ENCODE data around the gene EMB. TPM values are rescaled to one million over a fixed set of nuclear protein-coding genes. Genes with fewer than 3 reads are reported as not detected.
"Not testable (repeated sequence)": the region's sequence is repeated elsewhere in the genome, so short reads cannot be mapped to it uniquely, and the experiment has no call there.

The EMB gene
- total RNA-seq, 3 donors from 2014 or later: 9.2 to 32.6 (median 24.1) TPM

DNA sequence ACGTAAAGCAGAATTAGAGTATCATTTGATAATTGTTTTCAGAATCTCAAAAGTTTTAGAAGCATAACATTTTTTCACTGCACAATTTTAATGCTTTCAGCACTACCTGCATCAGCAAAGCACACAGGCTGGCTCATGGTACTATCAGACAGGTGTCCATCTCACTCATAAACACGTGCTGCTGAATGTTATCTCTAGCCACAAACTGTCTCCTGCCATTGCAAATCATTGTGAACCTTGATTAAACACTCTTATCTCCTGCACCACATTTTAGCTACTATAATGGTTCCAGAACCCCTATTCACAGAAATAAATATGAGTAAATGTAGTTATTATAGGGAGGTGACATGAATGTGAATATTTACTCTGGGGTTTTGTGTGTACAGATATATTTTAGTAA, 56.7 kb downstream of the EMB start:
- DNase-seq (ENCODE audit: low spot score in 2 of 2); intact Hi-C loops (cut with DNase I; ENCODE audit: low total_unique reads); H3K4me3 ChIP-seq: not testable (repeated sequence)

DNA sequence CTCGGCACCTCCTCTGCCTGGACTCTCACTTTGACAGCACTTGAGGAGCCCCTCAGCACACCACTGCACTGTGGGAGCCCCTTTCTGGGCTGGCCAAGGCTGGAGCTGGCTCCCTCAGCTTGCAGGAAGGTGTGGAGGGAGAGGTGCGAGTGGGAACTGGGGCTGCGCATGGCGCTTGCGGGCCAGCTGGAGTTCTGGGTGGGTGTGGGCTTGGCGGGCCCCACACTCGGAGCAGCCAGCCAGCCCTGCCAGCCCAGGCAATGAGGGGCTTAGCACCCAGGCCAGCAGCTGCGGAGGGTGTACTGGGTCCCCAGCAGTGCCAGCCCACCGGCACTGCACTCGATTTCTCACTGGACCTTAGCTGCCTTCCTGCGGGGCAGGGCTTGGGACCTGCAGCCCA, 64.4 kb downstream of the EMB start:
- intact Hi-C loops (cut with DNase I; ENCODE audit: low total_unique reads); DNase-seq (ENCODE audit: low spot score in 2 of 2); H3K4me3 ChIP-seq; H3K4me1 ChIP-seq; H3K36me3 ChIP-seq; H3K27ac ChIP-seq; H3K27me3 ChIP-seq; H3K9me3 ChIP-seq: not testable (repeated sequence)

More for the DNA sequence above, 56.7 kb downstream of the EMB start:
- not testable (repeated sequence) for H3K27me3 ChIP-seq, H3K4me1 ChIP-seq, H3K27ac ChIP-seq, H3K36me3 ChIP-seq, H3K9me3 ChIP-seq

DNA sequence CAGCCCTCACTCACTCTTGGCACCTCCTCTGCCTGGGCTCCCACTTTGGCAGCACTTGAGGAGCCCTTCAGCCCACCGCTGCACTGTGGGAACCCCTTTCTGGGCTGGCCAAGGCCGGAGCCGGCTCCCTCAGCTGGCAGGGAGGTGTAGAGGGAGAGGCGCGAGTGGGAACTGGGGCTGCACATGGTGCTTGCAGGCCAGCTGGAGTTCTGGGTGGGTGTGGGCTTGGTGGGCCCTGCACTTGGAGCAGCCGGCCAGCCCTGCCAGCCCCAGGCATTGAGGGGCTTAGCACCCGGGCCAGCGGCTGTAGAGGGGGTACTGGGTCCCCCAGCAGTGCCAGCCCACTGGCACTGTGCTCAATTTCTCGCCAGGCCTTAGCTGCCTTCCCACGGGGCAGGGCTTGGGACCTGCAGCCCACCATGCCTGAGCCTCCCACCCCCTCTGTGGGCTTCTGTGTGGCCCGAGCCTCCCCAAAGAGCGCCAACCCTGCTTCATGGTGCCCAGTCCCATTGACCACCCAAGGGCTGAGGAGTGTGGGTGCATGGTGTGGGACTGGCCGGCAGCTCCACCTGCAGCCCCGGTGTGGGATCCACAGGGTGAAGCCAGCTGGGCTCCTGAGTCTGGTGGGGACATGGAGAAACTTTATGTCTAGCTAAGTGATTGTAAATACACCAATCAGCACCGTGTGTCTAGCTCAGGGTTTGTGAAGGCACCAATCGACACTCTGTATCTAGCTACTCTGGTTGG, 71.6 kb downstream of the EMB start:
- H3K4me1 ChIP-seq; H3K27me3 ChIP-seq; H3K27ac ChIP-seq; DNase-seq (ENCODE audit: low spot score in 2 of 2); H3K4me3 ChIP-seq; intact Hi-C loops (cut with DNase I; ENCODE audit: low total_unique reads); H3K36me3 ChIP-seq: not testable (repeated sequence)
- H3K9me3 ChIP-seq: peaks cover 15 to 16% of the 10 kb centered on the region in 2 donors

DNA sequence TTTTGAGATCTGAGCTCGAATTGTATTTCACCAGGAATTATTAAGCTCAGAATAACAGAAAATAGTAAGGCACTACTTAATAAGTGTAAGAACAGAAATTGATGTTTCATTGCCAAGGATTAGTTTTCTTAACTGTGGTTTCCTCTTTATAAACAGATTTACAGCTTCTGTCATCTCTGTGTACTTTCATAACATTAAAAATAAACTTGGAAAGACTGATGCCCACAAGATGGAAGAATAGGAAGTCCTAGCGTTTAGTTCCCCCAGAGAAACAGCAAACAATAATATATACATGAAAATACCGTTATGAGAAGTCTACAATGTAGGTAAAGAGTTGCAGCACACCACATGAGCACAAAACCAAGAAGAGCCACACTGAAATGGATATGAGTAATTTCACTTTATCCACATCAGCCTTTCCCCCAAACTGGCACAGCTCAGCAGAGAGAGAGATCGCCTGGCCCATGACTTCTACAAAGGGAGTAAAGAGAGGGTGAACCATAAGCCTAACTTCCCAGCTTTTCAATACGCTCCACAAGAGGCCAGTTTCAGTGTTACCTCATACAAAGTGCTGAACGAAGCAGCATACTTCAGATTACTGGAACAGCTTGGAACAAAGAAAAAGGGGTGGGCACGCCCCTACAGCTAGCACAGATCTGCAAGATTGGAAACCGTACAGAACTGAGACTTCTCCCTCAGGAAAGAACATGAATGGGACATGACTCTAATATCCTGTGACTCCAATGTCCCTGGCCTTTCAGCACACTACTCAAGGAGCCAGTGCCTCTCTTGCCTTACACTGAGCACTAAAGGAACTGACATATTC, 75.4 kb downstream of the EMB start:
- Histone ChIP-seq H3K4me1 (no peaks in the 10 kb centered on the region), H3K9me3 (peaks cover 15 to 16% of the 10 kb centered on the region in 2 donors), H3K4me3 (no peak overlapping the region), H3K27ac (no peak overlapping the region), H3K27me3 (no peaks in the 10 kb centered on the region), H3K36me3 (no peaks in the 10 kb centered on the region)
- no peak for TF ChIP-seq POLR2A (IDR thresholded peaks at IDR 0.05)
- no peak for TF ChIP-seq POLR2AphosphoS5 (IDR thresholded peaks at IDR 0.05)
- TF ChIP-seq, protein P1, sequence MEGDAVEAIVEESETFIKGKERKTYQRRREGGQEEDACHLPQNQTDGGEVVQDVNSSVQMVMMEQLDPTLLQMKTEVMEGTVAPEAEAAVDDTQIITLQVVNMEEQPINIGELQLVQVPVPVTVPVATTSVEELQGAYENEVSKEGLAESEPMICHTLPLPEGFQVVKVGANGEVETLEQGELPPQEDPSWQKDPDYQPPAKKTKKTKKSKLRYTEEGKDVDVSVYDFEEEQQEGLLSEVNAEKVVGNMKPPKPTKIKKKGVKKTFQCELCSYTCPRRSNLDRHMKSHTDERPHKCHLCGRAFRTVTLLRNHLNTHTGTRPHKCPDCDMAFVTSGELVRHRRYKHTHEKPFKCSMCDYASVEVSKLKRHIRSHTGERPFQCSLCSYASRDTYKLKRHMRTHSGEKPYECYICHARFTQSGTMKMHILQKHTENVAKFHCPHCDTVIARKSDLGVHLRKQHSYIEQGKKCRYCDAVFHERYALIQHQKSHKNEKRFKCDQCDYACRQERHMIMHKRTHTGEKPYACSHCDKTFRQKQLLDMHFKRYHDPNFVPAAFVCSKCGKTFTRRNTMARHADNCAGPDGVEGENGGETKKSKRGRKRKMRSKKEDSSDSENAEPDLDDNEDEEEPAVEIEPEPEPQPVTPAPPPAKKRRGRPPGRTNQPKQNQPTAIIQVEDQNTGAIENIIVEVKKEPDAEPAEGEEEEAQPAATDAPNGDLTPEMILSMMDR (IDR thresholded peaks at IDR 0.05): no peak
- intact Hi-C loops (cut with DNase I; ENCODE audit: low total_unique reads): no loop called here
- no peak for DNase-seq (ENCODE audit: low spot score in 2 of 2)

DNA sequence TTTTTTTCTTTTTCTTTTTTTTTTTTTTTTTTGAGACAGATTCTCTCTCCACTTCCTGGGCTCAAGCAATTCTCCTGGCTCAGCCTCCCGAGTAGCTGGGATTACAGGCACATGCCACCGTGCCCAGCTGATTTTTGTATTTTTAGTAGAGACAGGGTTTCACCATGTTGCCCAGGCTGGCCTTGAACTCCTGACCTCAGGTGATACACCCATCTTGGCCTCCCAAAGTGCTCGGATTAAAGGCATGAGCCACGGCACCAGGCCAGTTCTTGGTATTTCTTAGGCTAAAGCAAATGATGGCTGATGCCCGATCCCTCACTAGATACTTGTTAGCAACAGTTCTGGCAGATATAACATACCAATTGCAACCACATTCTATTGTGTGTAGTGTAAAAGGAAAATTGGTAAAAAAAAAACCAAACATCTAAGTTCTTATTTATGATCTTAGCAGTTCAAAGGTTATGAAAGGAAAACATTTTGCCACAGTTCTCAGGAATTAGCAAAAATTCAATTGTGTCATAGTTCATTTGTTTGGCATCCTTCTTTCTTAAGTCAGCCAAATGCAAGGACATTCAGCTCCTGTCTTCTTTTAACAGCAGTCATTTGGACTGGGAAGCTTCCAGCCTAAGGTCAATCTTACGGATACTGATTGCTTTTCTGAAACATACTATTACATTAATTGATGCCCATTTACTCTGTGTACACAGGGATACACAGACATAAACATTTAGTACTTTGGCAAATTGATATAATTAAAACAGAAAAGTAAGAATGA, 76.4 kb downstream of the EMB start:
- DNase-seq (ENCODE audit: low spot score in 2 of 2); H3K27me3 ChIP-seq; H3K4me3 ChIP-seq; H3K4me1 ChIP-seq; H3K36me3 ChIP-seq; H3K27ac ChIP-seq; intact Hi-C loops (cut with DNase I; ENCODE audit: low total_unique reads): not testable (repeated sequence)
- peaks cover 14 to 16% of the 10 kb centered on the region in 2 donors for H3K9me3 ChIP-seq

DNA sequence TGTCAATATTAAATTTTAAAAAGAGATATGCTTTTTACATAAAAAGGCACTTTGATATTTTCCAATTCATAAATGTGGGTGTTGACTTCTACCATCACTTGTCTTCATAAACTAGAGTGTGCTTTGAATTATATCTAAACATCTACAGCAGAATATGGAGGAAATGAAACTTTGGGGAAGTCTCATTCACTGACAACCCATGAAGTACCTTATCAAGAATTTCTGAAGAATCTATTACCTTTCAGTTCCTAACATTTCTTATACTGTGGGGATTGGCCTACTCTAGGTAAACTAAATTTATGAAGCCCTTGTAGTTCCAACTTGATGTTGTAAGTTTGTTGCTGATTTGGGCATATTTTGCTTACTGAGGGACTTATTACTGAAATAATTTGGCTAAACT, 81.9 kb downstream of the EMB start:
- Histone ChIP-seq H3K27ac (no peak overlapping the region), H3K36me3 (no peaks in the 10 kb centered on the region), H3K27me3 (no peaks in the 10 kb centered on the region), H3K4me1 (no peaks in the 10 kb centered on the region), H3K9me3 (no peaks in the 10 kb centered on the region), H3K4me3 (no peak overlapping the region)
- TF ChIP-seq POLR2A (IDR thresholded peaks at IDR 0.05) (no peak), POLR2AphosphoS5 (IDR thresholded peaks at IDR 0.05) (no peak)
- TF ChIP-seq, protein P1 (IDR thresholded peaks at IDR 0.05): no peak
- DNase-seq (ENCODE audit: low spot score in 2 of 2): no peak
- intact Hi-C loops (cut with DNase I; ENCODE audit: low total_unique reads): no loop called here

DNA sequence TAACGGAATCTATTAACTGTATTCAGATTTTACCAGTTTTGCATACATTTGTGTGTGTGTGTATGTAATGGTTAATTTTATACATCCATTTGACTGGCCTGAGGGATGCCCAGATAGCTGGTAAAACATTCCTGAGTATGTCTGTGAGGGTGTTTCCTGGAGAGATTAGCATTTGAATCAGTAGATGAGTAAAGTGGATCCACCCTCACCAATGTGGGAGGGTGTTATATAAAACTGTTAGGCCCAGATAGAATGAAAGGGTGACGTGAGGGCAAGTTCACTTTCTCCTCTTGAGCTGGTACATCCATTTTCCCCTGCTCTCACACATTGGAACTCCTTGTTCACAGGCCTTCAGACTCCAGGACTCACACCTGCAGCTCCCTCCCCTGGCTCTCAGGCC, 88.7 kb downstream of the EMB start:
- DNase-seq (ENCODE audit: low spot score in 2 of 2): no peak
- no peaks in the 10 kb centered on the region for H3K27me3 ChIP-seq
- H3K4me1 ChIP-seq: no peaks in the 10 kb centered on the region
- TF ChIP-seq, protein P1 (IDR thresholded peaks at IDR 0.05): no peak
- TF ChIP-seq POLR2A (IDR thresholded peaks at IDR 0.05) (no peak), POLR2AphosphoS5 (IDR thresholded peaks at IDR 0.05) (no peak)
- H3K36me3 ChIP-seq: no peaks in the 10 kb centered on the region
- intact Hi-C loops (cut with DNase I; ENCODE audit: low total_unique reads): no loop called here
- H3K9me3 ChIP-seq: no peaks in the 10 kb centered on the region
- no peak overlapping the region for H3K27ac ChIP-seq
- H3K4me3 ChIP-seq: no peak overlapping the region
